Measurements from ENCODE around the gene PRPH. TPM values are rescaled to one million over a fixed set of nuclear protein-coding genes. Genes with fewer than 3 reads are reported as not detected.
"Not testable (repeated sequence)": the region's sequence is repeated elsewhere in the genome, so short reads cannot be mapped to it uniquely, and the experiment has no call there.

PRPH gene
- polyA plus RNA-seq (2013), result 0.01 TPM

- Histone ChIP-seq H3K36me3 (ENCODE audit: control insufficient read depth in 4 of 4, insufficient read depth in 4 of 4, low read length in 3 of 4) (no peaks in the 10 kb centered on the region), H3K27me3 (replicated peaks in 2 of 5; ENCODE audit: control insufficient read depth in 4 of 5, insufficient read depth in 5 of 5, low read length in 4 of 5) (peaks cover 0 to 71% (median 51%) of the 10 kb centered on the region in 5 experiments), H3K4me3 (ENCODE audit: control insufficient read depth in 1 of 7, extremely low read depth in 1 of 7, insufficient read depth in 4 of 7, low read depth in 2 of 7, low read length in 6 of 7) (peak within 1 kb of the TSS in 3 of 7 experiments; percentile 36 to 43 (median 42)), H3K9me3 (ENCODE audit: control extremely low read depth in 1 of 5, control insufficient read depth in 4 of 5, insufficient read depth in 2 of 5, low read depth in 1 of 5, low read length in 4 of 5) (no peaks in the 10 kb centered on the region), H3K4me1 (ENCODE audit: control extremely low read depth in 1 of 4, control insufficient read depth in 4 of 4, insufficient read depth in 4 of 4, low read length in 3 of 4) (peaks cover 0 to 30% (median 18%) of the 10 kb centered on the region in 4 experiments), H3K27ac (ENCODE audit: insufficient read depth in 1 of 2, low read depth in 1 of 2, low read length in 2 of 2, poor library complexity in 1 of 2, severe bottlenecking in 2 of 2) (no peak within 1 kb of the TSS)
- peak in 2 of 3 donors; percentile 37 to 49 for DNase-seq
- CTCF ChIA-PET, result interaction anchor here (0.8 to 16.9 kb wide), 21 partner anchors 8 to 275 kb away, joined by 3 to 172 read pairs (median 4); partner anchors contain the start of gene C1QL4
- POLR2A ChIA-PET, result no interaction called here
- WGBS (ENCODE audit: insufficient coverage), result 6% methylated on average over 75 of the region's 82 CpGs
Observed at GRCh38 chr12:49295082-49295936, at the start of gene PRPH. TSS of gene PRPH (plus strand) at chr12:49295147. CDS start at chr12:49295201, 54 bp downstream.

GRCh38 chr12:49251357-49251756, 43.6 kb upstream of the PRPH start:
- Histone ChIP-seq H3K9me3 (ENCODE audit: control extremely low read depth in 1 of 5, control insufficient read depth in 4 of 5, insufficient read depth in 2 of 5, low read depth in 1 of 5, low read length in 4 of 5) (no peaks in the 10 kb centered on the region), H3K36me3 (ENCODE audit: control insufficient read depth in 4 of 4, insufficient read depth in 4 of 4, low read length in 3 of 4) (no peaks in the 10 kb centered on the region), H3K4me3 (ENCODE audit: control insufficient read depth in 1 of 7, extremely low read depth in 1 of 7, insufficient read depth in 4 of 7, low read depth in 2 of 7, low read length in 6 of 7) (no peak overlapping the region), H3K27me3 (replicated peaks in 2 of 5; ENCODE audit: control insufficient read depth in 4 of 5, insufficient read depth in 5 of 5, low read length in 4 of 5) (no peaks in the 10 kb centered on the region), H3K27ac (ENCODE audit: insufficient read depth in 1 of 2, low read depth in 1 of 2, low read length in 2 of 2, poor library complexity in 1 of 2, severe bottlenecking in 2 of 2) (no peak overlapping the region), H3K4me1 (ENCODE audit: control extremely low read depth in 1 of 4, control insufficient read depth in 4 of 4, insufficient read depth in 4 of 4, low read length in 3 of 4) (peaks cover 0 to 5% (median 0%) of the 10 kb centered on the region in 4 experiments)
- 97% methylated on average over 3 of the region's 5 CpGs for WGBS (ENCODE audit: insufficient coverage)
- ChIA-PET POLR2A (no interaction called here), CTCF (interaction anchor here (1.2 kb wide), 1 partner anchor 8 kb away, joined by 4 read pairs; no protein-coding TSS in a partner anchor)
- DNase-seq, result no peak

DNA sequence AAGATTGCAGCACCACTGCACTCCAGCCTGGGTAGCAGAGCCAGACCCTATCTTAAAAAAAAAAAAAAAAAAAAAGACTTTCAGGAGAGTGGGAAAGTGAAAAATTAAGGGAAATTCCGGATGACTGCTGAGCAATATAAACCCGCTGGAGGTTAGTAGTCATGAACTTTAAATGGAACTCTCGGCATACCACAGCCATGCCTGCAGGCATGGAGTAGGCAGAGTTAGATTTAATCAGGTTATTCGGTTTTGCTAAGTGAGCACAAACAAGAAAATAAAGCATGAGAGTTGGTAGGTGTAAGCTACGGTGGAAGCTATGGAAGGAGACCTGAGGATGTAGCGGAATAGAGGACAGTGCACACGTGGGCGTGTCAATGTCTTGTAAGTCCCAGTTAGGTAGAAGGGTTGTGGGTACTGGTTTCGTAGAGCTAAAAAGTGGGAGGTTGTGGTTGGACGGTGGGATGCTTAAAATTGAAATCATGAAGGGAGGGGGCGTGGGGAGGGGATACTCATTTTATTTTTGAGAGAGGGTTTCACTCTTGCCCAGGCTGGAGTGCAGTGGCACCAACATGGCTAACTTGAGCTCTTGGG, 41.8 kb upstream of the PRPH start:
- Histone ChIP-seq H3K4me3 (ENCODE audit: control insufficient read depth in 1 of 7, extremely low read depth in 1 of 7, insufficient read depth in 4 of 7, low read depth in 2 of 7, low read length in 6 of 7) (no peak overlapping the region), H3K36me3 (ENCODE audit: control insufficient read depth in 4 of 4, insufficient read depth in 4 of 4, low read length in 3 of 4) (no peaks in the 10 kb centered on the region), H3K27ac (ENCODE audit: insufficient read depth in 1 of 2, low read depth in 1 of 2, low read length in 2 of 2, poor library complexity in 1 of 2, severe bottlenecking in 2 of 2) (no peak overlapping the region), H3K27me3 (replicated peaks in 2 of 5; ENCODE audit: control insufficient read depth in 4 of 5, insufficient read depth in 5 of 5, low read length in 4 of 5) (no peaks in the 10 kb centered on the region), H3K9me3 (ENCODE audit: control extremely low read depth in 1 of 5, control insufficient read depth in 4 of 5, insufficient read depth in 2 of 5, low read depth in 1 of 5, low read length in 4 of 5) (no peaks in the 10 kb centered on the region), H3K4me1 (ENCODE audit: control extremely low read depth in 1 of 4, control insufficient read depth in 4 of 4, insufficient read depth in 4 of 4, low read length in 3 of 4) (peaks cover 0 to 10% (median 0%) of the 10 kb centered on the region in 4 experiments)
- DNase-seq, result no peak
- 98% methylated on average over 9 of the region's 11 CpGs for WGBS (ENCODE audit: insufficient coverage)
- ChIA-PET POLR2A (interaction anchor here (0.6 kb wide), 1 partner anchor 82 kb away, joined by 3 read pairs; no protein-coding TSS in a partner anchor), CTCF (interaction anchor here (0.8 to 2.0 kb wide), 2 partner anchors 9 to 161 kb away, joined by 3 to 12 read pairs; no protein-coding TSS in a partner anchor)

GRCh38 chr12:49255456-49255855, 39.5 kb upstream of the PRPH start:
- POLR2A ChIA-PET; DNase-seq; H3K36me3 ChIP-seq (ENCODE audit: control insufficient read depth in 4 of 4, insufficient read depth in 4 of 4, low read length in 3 of 4); H3K27me3 ChIP-seq (replicated peaks in 2 of 5; ENCODE audit: control insufficient read depth in 4 of 5, insufficient read depth in 5 of 5, low read length in 4 of 5); H3K4me3 ChIP-seq (ENCODE audit: control insufficient read depth in 1 of 7, extremely low read depth in 1 of 7, insufficient read depth in 4 of 7, low read depth in 2 of 7, low read length in 6 of 7); H3K9me3 ChIP-seq (ENCODE audit: control extremely low read depth in 1 of 5, control insufficient read depth in 4 of 5, insufficient read depth in 2 of 5, low read depth in 1 of 5, low read length in 4 of 5): not testable (repeated sequence)
- CTCF ChIA-PET, result interaction anchor here (1.2 kb wide), 1 partner anchor 11 kb away, joined by 4 read pairs; no protein-coding TSS in a partner anchor
- Histone ChIP-seq H3K27ac (ENCODE audit: insufficient read depth in 1 of 2, low read depth in 1 of 2, low read length in 2 of 2, poor library complexity in 1 of 2, severe bottlenecking in 2 of 2) (peak overlapping the region in 1 of 2 experiments; percentile 12), H3K4me1 (ENCODE audit: control extremely low read depth in 1 of 4, control insufficient read depth in 4 of 4, insufficient read depth in 4 of 4, low read length in 3 of 4) (peaks cover 0 to 16% (median 0%) of the 10 kb centered on the region in 4 experiments)
- WGBS (ENCODE audit: insufficient coverage), result 96% methylated on average over 8 of the region's 10 CpGs

GRCh38 chr12:49255857-49256637, 38.9 kb upstream of the PRPH start:
- no peaks in the 10 kb centered on the region for H3K27me3 ChIP-seq (replicated peaks in 2 of 5; ENCODE audit: control insufficient read depth in 4 of 5, insufficient read depth in 5 of 5, low read length in 4 of 5)
- H3K9me3 ChIP-seq (ENCODE audit: control extremely low read depth in 1 of 5, control insufficient read depth in 4 of 5, insufficient read depth in 2 of 5, low read depth in 1 of 5, low read length in 4 of 5), result no peaks in the 10 kb centered on the region
- H3K4me3 ChIP-seq (ENCODE audit: control insufficient read depth in 1 of 7, extremely low read depth in 1 of 7, insufficient read depth in 4 of 7, low read depth in 2 of 7, low read length in 6 of 7), result no peak overlapping the region
- 94% methylated on average over 7 of the region's 11 CpGs for WGBS (ENCODE audit: insufficient coverage)
- ChIA-PET CTCF (interaction anchor here (0.7 to 1.2 kb wide), 2 partner anchors 11 to 35 kb away, joined by 4 read pairs; no protein-coding TSS in a partner anchor), POLR2A (no interaction called here)
- no peak for DNase-seq
- no peaks in the 10 kb centered on the region for H3K36me3 ChIP-seq (ENCODE audit: control insufficient read depth in 4 of 4, insufficient read depth in 4 of 4, low read length in 3 of 4)
- peaks cover 0 to 22% (median 0%) of the 10 kb centered on the region in 4 experiments for H3K4me1 ChIP-seq (ENCODE audit: control extremely low read depth in 1 of 4, control insufficient read depth in 4 of 4, insufficient read depth in 4 of 4, low read length in 3 of 4)
- H3K27ac ChIP-seq (ENCODE audit: insufficient read depth in 1 of 2, low read depth in 1 of 2, low read length in 2 of 2, poor library complexity in 1 of 2, severe bottlenecking in 2 of 2), result peak overlapping the region in 1 of 2 experiments; percentile 12

- POLR2A ChIA-PET, result interaction anchor here (0.6 kb wide), 1 partner anchor 10 kb away, joined by 3 read pairs; no protein-coding TSS in a partner anchor
- 77% methylated on average over 6 of the region's 10 CpGs for WGBS (ENCODE audit: insufficient coverage)
- H3K4me1 ChIP-seq (ENCODE audit: control extremely low read depth in 1 of 4, control insufficient read depth in 4 of 4, insufficient read depth in 4 of 4, low read length in 3 of 4), result peaks cover 0 to 22% (median 0%) of the 10 kb centered on the region in 4 experiments
- CTCF ChIA-PET, result interaction anchor here (0.9 to 1.7 kb wide), 5 partner anchors 13 to 269 kb away, joined by 3 to 6 read pairs (median 4); no protein-coding TSS in a partner anchor
- H3K27me3 ChIP-seq (replicated peaks in 2 of 5; ENCODE audit: control insufficient read depth in 4 of 5, insufficient read depth in 5 of 5, low read length in 4 of 5); H3K4me3 ChIP-seq (ENCODE audit: control insufficient read depth in 1 of 7, extremely low read depth in 1 of 7, insufficient read depth in 4 of 7, low read depth in 2 of 7, low read length in 6 of 7); H3K27ac ChIP-seq (ENCODE audit: insufficient read depth in 1 of 2, low read depth in 1 of 2, low read length in 2 of 2, poor library complexity in 1 of 2, severe bottlenecking in 2 of 2); H3K9me3 ChIP-seq (ENCODE audit: control extremely low read depth in 1 of 5, control insufficient read depth in 4 of 5, insufficient read depth in 2 of 5, low read depth in 1 of 5, low read length in 4 of 5); DNase-seq; H3K36me3 ChIP-seq (ENCODE audit: control insufficient read depth in 4 of 4, insufficient read depth in 4 of 4, low read length in 3 of 4): not testable (repeated sequence)
Observed at GRCh38 chr12:49257508-49258184, 37.3 kb upstream of the PRPH start.
